ENCODE measurements around the gene NAT16. TPM values are rescaled to one million over a fixed set of nuclear protein-coding genes. Genes with fewer than 3 reads are reported as not detected.

The NAT16 gene
- total and polyA plus RNA-seq, 2 of the 13 experiments (the other 11 are each of a cell fraction or from before 2014, with no cell fraction given) = 0.04 TPM; not detected in 1

- TF ChIP-seq ATF7-NPFF (CRISPR knock-in tag; IDR thresholded peaks at IDR 0.05; ENCODE audit: low read depth) (no peak), POLR2AphosphoS5 (IDR thresholded peaks at IDR 0.05; ENCODE audit: low read depth, low read length) (peak; percentile 27; the same call in 1 of the 2 replicates), ZNF567 (CRISPR knock-in tag; IDR thresholded peaks at IDR 0.05; ENCODE audit: borderline replicate concordance) (no peak)
Measured at GRCh38 chr7:101208794-101209193, 28.7 kb upstream of the NAT16 start (continued).

DNA sequence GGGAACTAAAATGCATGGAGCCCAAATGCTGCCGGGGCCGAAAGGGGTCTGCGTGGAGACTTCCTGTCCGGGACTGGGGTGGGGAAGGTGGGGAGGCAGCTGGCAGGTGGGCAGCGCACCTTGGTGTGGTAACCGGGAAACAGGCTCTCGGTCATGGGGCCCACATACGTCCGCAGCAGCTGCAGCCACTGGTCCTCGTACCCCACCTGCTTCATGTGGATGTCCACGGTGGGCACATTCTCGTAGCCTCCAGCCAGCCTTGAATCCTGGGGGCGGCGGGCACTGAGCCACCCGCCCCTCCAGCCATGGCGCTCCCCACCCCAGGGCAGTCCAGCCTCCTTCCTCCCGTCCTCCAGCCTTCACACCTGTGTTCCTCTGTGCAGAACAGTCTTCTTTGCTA, 27.4 kb upstream of the NAT16 start:
- H3K9ac ChIP-seq (ENCODE audit: insufficient read depth, low read depth, low read length) = no peak overlapping the region
- peaks cover 15 to 26% of the 10 kb centered on the region in 2 experiments; a peak in 4 of 5 replicates for H3K36me3 ChIP-seq (replicated peaks in 1 of 2; ENCODE audit: control insufficient read depth in 1 of 2, insufficient read depth in 2 of 2, low read length in 2 of 2)
- 96% methylated on average over 10 of the region's 17 CpGs for WGBS (ENCODE audit: low lambda C conversion rate)
- no peak overlapping the region for H3K4me3 ChIP-seq (replicated peaks in 1 of 3; ENCODE audit: insufficient read depth in 1 of 3, low read depth in 2 of 3, low read length in 3 of 3)
- no peaks in the 10 kb centered on the region for H3K9me3 ChIP-seq (ENCODE audit: low read length)
- H3K27ac ChIP-seq (ENCODE audit: extremely low read length, insufficient read depth, low read length) = no peak overlapping the region
- TF ChIP-seq POLR2G (IDR thresholded peaks at IDR 0.05; ENCODE audit: low read depth, low read length) = peak; percentile 19; the same call in 1 of the 2 replicates
- peak; percentile 90 for TF ChIP-seq AGO1 (IDR thresholded peaks at IDR 0.05; ENCODE audit: low read depth, low read length, poor library complexity, severe bottlenecking)
- no peak for TF ChIP-seq XBP1 (CRISPR knock-in tag; IDR thresholded peaks at IDR 0.05)
- TF ChIP-seq ZNF318 (CRISPR knock-in tag; IDR thresholded peaks at IDR 0.05) = no peak
- no peak for TF ChIP-seq PCBP1 (IDR thresholded peaks at IDR 0.05; ENCODE audit: borderline replicate concordance, low read depth, low read length)
- TF ChIP-seq ZSCAN20 (CRISPR knock-in tag; IDR thresholded peaks at IDR 0.05; ENCODE audit: borderline replicate concordance) = no peak
- peak; percentile 77 for TF ChIP-seq AGO2 (optimal IDR thresholded peaks at IDR 0.05; ENCODE audit: low read depth, low read length)
- TF ChIP-seq, protein P1, sequence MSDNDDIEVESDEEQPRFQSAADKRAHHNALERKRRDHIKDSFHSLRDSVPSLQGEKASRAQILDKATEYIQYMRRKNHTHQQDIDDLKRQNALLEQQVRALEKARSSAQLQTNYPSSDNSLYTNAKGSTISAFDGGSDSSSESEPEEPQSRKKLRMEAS (IDR thresholded peaks at IDR 0.05) = no peak
- peak; percentile 75 for TF ChIP-seq RBFOX2 (IDR thresholded peaks at IDR 0.05; ENCODE audit: low read depth, low read length)
- no peak for TF ChIP-seq ZNF547 (CRISPR knock-in tag; IDR thresholded peaks at IDR 0.05)
- TF ChIP-seq KLF6 (CRISPR knock-in tag; IDR thresholded peaks at IDR 0.05) = no peak
- TF ChIP-seq ZBTB20 (CRISPR knock-in tag; IDR thresholded peaks at IDR 0.05; ENCODE audit: borderline replicate concordance, low read depth) = no peak
- TF ChIP-seq POLR2A (IDR thresholded peaks at IDR 0.05; ENCODE audit: insufficient read depth in 1 of 2, low read depth in 2 of 2, low read length in 2 of 2) = peak; percentile 20 to 47; a peak in 1 of 4 replicates
- H3K4me2 ChIP-seq (ENCODE audit: low read depth, low read length) = no peak overlapping the region
- H4K20me1 ChIP-seq (ENCODE audit: insufficient read depth, low read length) = no peaks in the 10 kb centered on the region
- H3K79me2 ChIP-seq (ENCODE audit: insufficient read depth, low read length) = no peaks in the 10 kb centered on the region
- POLR2A ChIA-PET = interaction anchor here (0.5 to 11.6 kb wide), 3 partner anchors 8 to 30 kb away, joined by 4 to 202 read pairs (median 6); partner anchors contain the start of genes CLDN15, PLOD3 and ZNHIT1
- CTCF ChIA-PET (ENCODE audit: low intra/inter-chr PET ratio, low total read pairs) = no interaction called here
- intact Hi-C loops (cut with micrococcal nuclease; ENCODE audit: unreplicated experiment) = no loop called here
- ATAC-seq (no peak), DNase-seq (ENCODE audit: low spot score) (no peak), FAIRE-seq (no peak)
- H3K27me3 ChIP-seq (ENCODE audit: control insufficient read depth in 1 of 2, insufficient read depth in 2 of 2, low read length in 2 of 2) = no peaks in the 10 kb centered on the region
- no TSS peak for BruUV-seq (replicated peaks)
- in situ Hi-C loops (cut with HindIII; ENCODE audit: extremely low pct_ligation_motif_present, low pct_unique_long_range_greater_than_20kb) = no loop called here
- H3K4me1 ChIP-seq (ENCODE audit: insufficient read depth, low read length) = peaks cover 17% of the 10 kb centered on the region
- H2AFZ ChIP-seq (ENCODE audit: low read length) = no peak overlapping the region
